HG03521 (cell line): ENCODE measurements around the gene GRM8.

Source experiments
- ATAC-seq: cut with Tn5 transposase; IDR thresholded peaks from one replicate; pipeline ENCODE4 v1.9.1; 2021; ENCODE audit warnings: mild to moderate bottlenecking, moderate library complexity; ENCODE audit not compliant: unreplicated experiment

GRM8 gene

GRCh38 chr7:126820925-126821324, 431.8 kb downstream of the GRM8 start:
- no peak for ATAC-seq

- ATAC-seq: no peak
Measured at GRCh38 chr7:126819197-126819484, 433.6 kb downstream of the GRM8 start.

- ATAC-seq: no peak
Measured at GRCh38 chr7:126818393-126819196, 434.1 kb downstream of the GRM8 start.

DNA sequence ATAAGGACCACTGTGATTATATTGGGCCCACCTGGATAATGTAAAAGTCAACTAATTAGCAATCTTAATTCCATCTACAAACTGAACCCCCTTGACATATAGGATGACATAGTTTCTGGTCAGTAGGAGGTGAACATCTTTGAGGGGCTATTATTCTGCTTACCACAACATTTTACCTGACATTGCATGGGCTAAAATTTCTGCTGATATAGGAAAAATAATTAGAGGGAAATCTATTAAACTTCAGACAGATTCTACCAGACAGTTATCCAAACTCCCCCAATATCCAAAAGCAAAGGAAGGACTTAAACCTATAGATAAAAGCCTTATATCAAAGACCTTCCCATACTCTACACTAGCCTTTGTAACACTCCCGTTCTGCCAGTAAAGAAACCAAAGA, 443.6 kb downstream of the GRM8 start:
- no peak for ATAC-seq

GRCh38 chr7:126806614-126807013, 446.1 kb downstream of the GRM8 start:
- no peak for ATAC-seq

GRCh38 chr7:126805351-126805750, 447.4 kb downstream of the GRM8 start:
- ATAC-seq: no peak

- ATAC-seq: no peak
Measured at GRCh38 chr7:126804604-126805003, 448.1 kb downstream of the GRM8 start.

DNA sequence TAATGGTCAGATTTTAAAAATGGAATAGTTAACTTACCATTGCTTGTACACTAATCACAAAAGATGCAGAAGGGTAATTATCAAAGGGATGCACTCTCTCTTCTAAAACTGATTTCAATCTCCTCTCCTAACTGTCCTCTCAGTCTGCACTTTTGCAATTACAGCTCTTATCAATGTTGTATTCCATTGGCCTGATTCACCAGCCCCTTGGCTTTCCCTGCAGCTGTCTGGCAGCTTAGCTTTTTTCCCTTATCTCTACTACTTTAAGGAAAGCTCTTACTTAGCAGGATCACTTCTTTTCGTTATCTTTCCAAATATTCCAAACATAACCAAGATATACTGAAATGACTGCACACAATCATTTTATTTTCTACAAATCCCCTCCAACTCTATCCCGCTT, 448.8 kb downstream of the GRM8 start:
- ATAC-seq: no peak

GRCh38 chr7:126803060-126803665, 449.6 kb downstream of the GRM8 start:
- ATAC-seq: peak; percentile 91

DNA sequence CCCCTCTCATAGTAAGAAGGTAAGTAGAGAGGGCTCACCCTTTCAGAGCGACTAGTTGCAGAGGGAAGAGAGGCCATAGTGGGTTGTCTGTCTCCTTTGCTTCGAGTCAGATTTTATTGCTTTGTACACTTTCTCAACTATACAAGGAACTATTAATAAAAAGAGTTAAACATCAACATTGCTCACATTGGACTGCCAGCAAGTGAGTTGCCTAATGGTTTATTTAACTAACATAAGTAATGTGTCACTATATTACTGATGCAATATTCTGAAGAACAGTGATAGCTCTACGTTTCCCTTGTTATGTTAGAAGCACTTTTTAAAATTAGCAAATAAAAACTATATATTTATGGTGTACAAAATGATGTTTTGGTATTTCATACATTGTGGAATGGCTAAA, 451.0 kb downstream of the GRM8 start:
- no peak for ATAC-seq

- ATAC-seq: no peak
Measured at GRCh38 chr7:126799541-126799940, 453.2 kb downstream of the GRM8 start.

- no peak for ATAC-seq
Measured at GRCh38 chr7:126792521-126792920, 460.2 kb downstream of the GRM8 start.

GRCh38 chr7:126791306-126791705, 461.4 kb downstream of the GRM8 start:
- ATAC-seq: no peak

DNA sequence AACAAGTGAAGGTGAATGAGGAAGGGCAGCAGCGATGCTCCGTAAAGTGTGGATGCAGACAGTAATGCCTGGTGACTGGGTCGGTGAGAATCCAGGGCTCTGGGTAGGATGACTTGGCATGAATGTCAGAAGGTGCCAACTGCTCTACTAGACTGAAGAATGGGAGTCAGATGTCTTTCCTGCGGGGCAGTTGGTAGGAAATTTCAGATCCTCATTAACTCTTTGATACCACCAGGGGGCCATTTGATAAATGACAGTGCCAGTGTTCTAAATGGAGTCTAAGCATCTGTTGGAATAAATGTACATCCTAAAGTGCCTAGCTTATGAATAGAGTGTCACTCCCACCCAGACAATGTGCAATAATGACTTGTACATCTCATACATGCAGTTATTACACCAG, 462.0 kb downstream of the GRM8 start:
- no peak for ATAC-seq

DNA sequence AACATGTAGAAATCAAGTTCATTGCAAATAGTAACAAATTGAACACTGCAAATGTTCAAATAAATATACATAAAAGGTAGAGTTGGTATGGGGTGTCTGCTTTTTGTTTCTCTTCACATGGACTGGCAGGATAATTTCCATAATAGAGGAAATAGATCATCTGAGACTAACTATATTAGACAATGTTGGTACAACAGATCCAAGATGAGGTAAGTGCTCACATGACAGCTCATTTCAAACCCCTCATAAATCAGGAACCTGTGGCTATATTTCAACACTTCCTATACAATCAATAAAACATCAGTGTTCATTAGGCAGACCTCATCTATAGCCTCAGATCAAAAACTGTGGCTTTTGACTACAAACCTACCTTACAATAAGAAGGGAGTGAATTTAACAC, 469.1 kb downstream of the GRM8 start:
- ATAC-seq: no peak

DNA sequence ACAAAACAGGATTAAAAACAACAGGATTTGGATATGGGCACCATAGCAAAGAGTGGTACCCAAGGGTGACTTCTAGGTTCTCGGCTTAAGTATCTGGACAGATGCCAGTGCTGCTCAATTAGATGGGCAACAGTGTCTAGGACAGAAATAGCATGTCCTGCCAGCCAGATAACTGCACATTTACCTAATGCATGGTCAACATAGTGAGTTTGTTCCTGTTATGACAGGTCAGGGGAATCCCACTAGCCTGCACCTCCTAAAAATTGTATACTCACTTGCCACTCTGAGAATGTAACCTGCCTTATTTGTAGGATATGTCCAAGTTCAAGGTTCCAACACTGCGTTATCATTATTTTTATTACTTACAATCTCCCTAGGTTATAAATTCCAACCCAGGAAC, 471.7 kb downstream of the GRM8 start:
- no peak for ATAC-seq

GRCh38 chr7:126778101-126778500, 474.6 kb downstream of the GRM8 start:
- no peak for ATAC-seq

DNA sequence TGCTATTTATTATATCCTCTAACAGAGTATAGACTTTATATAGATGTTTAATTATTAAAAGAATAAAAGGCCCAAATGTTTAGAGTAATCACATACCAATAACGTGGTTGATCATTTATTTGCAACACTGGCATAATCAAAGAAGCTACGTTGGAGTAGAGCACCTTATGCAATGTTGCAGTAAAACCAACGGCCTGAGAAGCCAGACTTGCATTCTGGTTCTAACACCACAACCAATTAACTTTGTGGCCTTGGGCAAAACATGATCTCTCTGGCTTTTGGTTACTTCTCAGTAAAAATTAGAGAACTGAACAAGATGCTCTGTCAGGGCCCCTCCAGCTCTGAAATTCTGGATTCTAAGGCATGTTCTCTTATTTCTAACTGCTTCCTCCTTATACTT, 476.2 kb downstream of the GRM8 start:
- ATAC-seq: no peak

DNA sequence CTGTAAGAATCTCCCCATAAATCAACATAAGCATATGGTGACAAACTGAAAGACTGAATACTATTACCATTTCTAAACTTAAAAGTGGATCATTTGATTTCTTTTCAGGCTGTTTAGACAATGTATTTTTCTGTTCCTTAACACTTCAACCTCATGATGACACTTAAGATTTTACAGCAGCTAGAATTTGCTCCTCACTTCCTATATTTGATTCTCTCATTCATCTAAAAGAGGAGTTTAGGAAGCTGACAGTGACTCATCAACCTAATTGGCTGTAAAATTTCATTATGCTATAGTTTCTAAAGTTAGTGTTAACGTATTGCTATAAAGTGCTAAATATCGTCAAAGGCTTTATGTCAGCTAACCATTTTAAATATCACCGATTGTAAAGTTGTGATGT, 478.7 kb downstream of the GRM8 start:
- ATAC-seq: no peak

DNA sequence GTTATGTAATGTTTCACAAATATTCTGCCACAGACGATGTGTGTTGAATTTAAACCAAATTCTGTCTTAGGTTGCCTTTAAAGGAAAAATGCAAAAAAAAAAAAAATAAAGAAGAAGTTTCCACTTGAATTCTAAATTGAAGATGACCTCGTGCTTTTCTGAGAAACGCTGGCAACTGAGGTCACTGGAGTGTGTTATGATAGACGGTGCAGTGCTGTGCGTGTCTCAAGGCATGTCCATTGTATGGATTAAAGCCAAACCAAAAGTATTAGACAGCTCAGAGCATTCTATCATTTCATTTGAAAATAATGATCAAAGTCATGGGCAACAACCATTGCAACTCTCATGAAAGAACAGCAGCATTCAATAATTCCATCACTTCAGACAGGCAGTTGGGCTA, 483.9 kb downstream of the GRM8 start:
- no peak for ATAC-seq

DNA sequence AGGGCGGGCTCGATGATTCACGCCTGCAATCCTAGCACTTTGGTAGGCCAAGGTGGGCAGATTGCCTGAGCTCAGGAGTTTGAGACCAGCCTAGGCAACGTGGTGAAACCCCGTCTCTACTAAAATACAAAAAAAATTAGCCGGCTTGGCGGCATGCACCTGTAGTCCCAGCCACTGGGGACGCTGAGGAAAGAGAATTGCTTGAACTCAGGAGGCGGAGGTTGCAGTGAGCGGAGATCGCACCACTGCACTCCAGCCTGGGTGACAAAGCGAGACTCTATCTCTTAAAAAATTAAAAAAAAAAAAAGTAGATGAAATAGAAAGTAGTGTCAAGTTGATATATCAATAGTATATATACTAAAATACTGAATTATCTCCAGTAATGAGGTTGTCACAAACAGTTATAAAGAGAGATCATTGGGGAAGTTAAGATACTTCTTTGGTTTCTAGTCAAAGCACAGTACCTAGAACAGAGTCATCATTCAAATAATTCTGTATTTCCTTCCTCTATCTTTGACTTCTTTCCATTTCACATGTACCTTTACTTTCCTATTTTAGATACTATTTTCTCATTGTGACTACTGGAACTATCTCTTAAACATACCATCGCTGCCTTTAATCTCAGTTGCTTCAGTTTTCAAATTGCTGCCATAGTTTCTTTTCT, 491.7 kb downstream of the GRM8 start:
- no peak for ATAC-seq

GRCh38 chr7:126755381-126755780, 497.4 kb downstream of the GRM8 start:
- ATAC-seq: no peak
